ENCODE measurements around the gene ATL3.

DNA sequence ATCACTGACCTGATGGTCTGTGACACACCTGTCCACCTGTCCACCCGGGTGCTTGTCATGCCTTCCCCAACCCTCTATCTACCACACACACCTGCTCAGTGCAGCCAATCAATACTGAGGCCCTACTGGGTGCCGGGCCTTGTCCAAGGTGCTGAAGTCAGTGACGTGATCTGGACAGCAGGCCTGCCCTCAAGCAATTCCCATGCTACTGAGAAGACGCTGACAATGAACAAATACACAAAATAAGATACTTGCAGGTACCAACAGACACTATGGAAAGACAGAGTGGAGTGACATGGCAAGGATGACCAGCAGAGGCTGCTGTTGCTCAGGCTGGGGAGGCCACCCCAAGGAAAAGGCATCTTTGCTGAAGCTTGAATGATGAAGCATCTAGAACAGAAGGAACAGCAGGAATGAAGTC is 78.2 kb downstream of the ATL3 start:
- TF ChIP-seq, protein P1, sequence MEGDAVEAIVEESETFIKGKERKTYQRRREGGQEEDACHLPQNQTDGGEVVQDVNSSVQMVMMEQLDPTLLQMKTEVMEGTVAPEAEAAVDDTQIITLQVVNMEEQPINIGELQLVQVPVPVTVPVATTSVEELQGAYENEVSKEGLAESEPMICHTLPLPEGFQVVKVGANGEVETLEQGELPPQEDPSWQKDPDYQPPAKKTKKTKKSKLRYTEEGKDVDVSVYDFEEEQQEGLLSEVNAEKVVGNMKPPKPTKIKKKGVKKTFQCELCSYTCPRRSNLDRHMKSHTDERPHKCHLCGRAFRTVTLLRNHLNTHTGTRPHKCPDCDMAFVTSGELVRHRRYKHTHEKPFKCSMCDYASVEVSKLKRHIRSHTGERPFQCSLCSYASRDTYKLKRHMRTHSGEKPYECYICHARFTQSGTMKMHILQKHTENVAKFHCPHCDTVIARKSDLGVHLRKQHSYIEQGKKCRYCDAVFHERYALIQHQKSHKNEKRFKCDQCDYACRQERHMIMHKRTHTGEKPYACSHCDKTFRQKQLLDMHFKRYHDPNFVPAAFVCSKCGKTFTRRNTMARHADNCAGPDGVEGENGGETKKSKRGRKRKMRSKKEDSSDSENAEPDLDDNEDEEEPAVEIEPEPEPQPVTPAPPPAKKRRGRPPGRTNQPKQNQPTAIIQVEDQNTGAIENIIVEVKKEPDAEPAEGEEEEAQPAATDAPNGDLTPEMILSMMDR (IDR thresholded peaks at IDR 0.05; ENCODE audit: low read length): peak; percentile 44
- TF ChIP-seq EZH2 (optimal IDR thresholded peaks at IDR 0.05; ENCODE audit: low read depth, low read length) (no peak), EZH2phosphoT487 (IDR thresholded peaks at IDR 0.05; ENCODE audit: low read length) (no peak)
